Sigmoid colon (tissue), 3 donors: ENCODE data around the gene TOX2.

ENCODE experiments used
- POLR2A ChIP-seq, 2 donors: fragments of 450-650 bp; IDR thresholded peaks; one replicate each; pipeline ENCODE4 v1.6.1; 2016; ENCODE audit warnings: antibody characterized with exemption in 2 of 2, mild to moderate bottlenecking in 2 of 2, moderate library complexity in 2 of 2
- TF ChIP-seq, protein P1 (sequence below), 4 experiments: fragments of 450-650 bp in 3 of 4; fragments of 200-600 bp in 1 of 4; IDR thresholded peaks; one replicate each; pipeline ENCODE4 v1.5.1; 2016 to 2019; ENCODE audit warnings: antibody characterized with exemption in 4 of 4, mild to moderate bottlenecking in 3 of 4, moderate library complexity in 2 of 4

DNA sequence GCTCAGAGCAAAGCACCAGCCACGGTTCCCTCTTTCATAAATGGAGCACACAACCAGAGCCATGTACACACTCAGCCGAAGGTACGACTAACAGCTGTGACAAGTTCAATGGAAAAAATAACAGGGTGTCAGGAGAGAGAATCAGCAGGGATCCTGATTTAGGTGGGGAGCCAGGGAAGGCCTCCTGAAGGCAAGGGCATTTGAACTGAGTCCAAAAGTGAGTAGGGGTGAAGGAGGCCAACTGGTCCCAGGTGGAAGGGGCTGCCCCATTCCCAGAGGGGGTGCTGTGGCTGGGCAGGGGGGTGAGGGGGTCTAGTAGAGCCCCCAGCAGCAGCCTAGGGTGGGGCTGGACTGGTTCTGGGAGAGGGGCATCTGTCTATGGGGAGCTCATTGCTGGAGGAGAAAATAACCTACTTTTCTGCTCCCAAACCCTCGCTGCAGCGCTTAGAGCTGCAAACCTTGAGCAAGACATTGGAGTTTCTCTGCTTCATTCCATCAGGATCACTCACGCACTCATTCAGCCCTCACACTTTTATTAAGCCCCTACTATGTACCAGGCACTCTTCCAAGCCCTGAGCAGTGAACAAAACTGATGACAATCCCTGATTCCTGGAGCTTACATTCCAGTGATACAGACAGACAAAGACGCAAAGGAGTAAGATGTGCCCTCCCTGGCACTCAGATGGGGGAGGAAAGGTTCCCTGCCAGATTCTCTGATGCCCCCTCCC is 113.5 kb downstream of the TOX2 start:
- TF ChIP-seq, protein P1, sequence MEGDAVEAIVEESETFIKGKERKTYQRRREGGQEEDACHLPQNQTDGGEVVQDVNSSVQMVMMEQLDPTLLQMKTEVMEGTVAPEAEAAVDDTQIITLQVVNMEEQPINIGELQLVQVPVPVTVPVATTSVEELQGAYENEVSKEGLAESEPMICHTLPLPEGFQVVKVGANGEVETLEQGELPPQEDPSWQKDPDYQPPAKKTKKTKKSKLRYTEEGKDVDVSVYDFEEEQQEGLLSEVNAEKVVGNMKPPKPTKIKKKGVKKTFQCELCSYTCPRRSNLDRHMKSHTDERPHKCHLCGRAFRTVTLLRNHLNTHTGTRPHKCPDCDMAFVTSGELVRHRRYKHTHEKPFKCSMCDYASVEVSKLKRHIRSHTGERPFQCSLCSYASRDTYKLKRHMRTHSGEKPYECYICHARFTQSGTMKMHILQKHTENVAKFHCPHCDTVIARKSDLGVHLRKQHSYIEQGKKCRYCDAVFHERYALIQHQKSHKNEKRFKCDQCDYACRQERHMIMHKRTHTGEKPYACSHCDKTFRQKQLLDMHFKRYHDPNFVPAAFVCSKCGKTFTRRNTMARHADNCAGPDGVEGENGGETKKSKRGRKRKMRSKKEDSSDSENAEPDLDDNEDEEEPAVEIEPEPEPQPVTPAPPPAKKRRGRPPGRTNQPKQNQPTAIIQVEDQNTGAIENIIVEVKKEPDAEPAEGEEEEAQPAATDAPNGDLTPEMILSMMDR (IDR thresholded peaks at IDR 0.05), result no peak
- no peak for TF ChIP-seq POLR2A (IDR thresholded peaks at IDR 0.05)
